ENCODE measurements around the gene HIPK3.
A peak's percentile ranks its signal among the peaks of the same experiment; 100 is the strongest.

HIPK3 gene

DNA sequence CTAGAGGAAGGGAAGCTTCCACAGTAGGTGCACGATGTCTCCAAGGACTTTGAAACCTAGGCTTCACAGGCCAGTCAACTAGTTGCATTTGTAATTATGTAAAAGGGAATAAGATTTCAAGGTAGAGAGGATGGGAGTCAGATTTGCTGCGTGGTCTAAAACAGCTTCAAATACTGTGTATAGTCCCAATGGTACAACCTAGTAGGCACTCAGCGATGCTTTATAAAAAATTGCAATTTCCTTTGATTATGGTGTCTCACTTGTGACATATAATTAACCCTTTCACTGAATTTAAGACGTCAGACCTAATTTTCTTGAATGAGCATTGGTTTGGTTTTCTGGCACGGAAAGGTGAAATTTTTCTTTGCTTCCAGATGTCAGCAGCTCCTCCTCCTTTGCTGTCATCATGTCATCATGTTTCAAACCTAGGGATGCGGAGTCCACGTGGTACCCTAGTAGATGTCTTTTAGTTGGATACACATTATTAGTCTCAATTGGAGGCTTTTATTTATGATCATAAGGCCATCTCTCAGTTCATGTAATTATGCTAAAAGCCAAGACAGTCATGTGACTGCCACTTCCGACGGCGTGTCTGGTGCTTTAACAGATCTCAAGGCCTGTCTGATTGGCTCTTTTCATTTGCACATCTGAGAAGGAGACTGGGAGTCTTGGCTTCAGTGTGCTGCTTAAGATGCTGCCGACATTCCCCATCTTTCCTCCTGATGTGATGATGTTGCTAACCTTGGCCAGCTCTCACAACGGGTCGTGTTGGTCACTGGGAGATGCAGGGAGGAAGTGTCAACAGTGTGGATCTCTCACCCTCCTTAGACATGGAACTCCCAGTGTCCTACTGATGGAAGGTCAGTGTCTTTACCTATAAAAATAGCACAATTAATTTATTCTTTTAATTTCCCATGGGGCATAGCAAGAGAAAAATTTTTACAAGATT lies 134.0 kb downstream of the HIPK3 start:
- ChIA-PET POLR2A (no interaction called here), CTCF (interaction anchor here (0.6 to 1.4 kb wide), 3 partner anchors 9 to 112 kb away, joined by 3 read pairs; no protein-coding TSS in a partner anchor)
- TF ChIP-seq ZNF791 (tag by site-specific recombination; IDR thresholded peaks at IDR 0.05) (no peak), SP7 (tag by site-specific recombination; IDR thresholded peaks at IDR 0.05) (no peak), ZNF555 (tag by site-specific recombination; conservative IDR thresholded peaks at IDR 0.05) (no peak), ZNF24 (tag by site-specific recombination; IDR thresholded peaks at IDR 0.05) (no peak), ZNF302 (tag by site-specific recombination; IDR thresholded peaks at IDR 0.05; ENCODE audit: low read depth) (no peak), ZNF596 (tag by site-specific recombination; IDR thresholded peaks at IDR 0.05) (no peak), ZNF768 (tag by site-specific recombination; IDR thresholded peaks at IDR 0.05) (no peak), ZSCAN23 (tag by site-specific recombination; IDR thresholded peaks at IDR 0.05) (no peak)
- TF ChIP-seq, protein P1, sequence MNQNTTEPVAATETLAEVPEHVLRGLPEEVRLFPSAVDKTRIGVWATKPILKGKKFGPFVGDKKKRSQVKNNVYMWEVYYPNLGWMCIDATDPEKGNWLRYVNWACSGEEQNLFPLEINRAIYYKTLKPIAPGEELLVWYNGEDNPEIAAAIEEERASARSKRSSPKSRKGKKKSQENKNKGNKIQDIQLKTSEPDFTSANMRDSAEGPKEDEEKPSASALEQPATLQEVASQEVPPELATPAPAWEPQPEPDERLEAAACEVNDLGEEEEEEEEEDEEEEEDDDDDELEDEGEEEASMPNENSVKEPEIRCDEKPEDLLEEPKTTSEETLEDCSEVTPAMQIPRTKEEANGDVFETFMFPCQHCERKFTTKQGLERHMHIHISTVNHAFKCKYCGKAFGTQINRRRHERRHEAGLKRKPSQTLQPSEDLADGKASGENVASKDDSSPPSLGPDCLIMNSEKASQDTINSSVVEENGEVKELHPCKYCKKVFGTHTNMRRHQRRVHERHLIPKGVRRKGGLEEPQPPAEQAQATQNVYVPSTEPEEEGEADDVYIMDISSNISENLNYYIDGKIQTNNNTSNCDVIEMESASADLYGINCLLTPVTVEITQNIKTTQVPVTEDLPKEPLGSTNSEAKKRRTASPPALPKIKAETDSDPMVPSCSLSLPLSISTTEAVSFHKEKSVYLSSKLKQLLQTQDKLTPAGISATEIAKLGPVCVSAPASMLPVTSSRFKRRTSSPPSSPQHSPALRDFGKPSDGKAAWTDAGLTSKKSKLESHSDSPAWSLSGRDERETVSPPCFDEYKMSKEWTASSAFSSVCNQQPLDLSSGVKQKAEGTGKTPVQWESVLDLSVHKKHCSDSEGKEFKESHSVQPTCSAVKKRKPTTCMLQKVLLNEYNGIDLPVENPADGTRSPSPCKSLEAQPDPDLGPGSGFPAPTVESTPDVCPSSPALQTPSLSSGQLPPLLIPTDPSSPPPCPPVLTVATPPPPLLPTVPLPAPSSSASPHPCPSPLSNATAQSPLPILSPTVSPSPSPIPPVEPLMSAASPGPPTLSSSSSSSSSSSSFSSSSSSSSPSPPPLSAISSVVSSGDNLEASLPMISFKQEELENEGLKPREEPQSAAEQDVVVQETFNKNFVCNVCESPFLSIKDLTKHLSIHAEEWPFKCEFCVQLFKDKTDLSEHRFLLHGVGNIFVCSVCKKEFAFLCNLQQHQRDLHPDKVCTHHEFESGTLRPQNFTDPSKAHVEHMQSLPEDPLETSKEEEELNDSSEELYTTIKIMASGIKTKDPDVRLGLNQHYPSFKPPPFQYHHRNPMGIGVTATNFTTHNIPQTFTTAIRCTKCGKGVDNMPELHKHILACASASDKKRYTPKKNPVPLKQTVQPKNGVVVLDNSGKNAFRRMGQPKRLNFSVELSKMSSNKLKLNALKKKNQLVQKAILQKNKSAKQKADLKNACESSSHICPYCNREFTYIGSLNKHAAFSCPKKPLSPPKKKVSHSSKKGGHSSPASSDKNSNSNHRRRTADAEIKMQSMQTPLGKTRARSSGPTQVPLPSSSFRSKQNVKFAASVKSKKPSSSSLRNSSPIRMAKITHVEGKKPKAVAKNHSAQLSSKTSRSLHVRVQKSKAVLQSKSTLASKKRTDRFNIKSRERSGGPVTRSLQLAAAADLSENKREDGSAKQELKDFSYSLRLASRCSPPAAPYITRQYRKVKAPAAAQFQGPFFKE (tag by site-specific recombination; IDR thresholded peaks at IDR 0.05; ENCODE audit: borderline replicate concordance): no peak
- TF ChIP-seq, protein P2, sequence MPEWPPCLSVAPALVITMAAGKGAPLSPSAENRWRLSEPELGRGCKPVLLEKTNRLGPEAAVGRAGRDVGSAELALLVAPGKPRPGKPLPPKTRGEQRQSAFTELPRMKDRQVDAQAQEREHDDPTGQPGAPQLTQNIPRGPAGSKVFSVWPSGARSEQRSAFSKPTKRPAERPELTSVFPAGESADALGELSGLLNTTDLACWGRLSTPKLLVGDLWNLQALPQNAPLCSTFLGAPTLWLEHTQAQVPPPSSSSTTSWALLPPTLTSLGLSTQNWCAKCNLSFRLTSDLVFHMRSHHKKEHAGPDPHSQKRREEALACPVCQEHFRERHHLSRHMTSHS (tag by site-specific recombination; IDR thresholded peaks at IDR 0.05): no peak
- TF ChIP-seq, protein P3, sequence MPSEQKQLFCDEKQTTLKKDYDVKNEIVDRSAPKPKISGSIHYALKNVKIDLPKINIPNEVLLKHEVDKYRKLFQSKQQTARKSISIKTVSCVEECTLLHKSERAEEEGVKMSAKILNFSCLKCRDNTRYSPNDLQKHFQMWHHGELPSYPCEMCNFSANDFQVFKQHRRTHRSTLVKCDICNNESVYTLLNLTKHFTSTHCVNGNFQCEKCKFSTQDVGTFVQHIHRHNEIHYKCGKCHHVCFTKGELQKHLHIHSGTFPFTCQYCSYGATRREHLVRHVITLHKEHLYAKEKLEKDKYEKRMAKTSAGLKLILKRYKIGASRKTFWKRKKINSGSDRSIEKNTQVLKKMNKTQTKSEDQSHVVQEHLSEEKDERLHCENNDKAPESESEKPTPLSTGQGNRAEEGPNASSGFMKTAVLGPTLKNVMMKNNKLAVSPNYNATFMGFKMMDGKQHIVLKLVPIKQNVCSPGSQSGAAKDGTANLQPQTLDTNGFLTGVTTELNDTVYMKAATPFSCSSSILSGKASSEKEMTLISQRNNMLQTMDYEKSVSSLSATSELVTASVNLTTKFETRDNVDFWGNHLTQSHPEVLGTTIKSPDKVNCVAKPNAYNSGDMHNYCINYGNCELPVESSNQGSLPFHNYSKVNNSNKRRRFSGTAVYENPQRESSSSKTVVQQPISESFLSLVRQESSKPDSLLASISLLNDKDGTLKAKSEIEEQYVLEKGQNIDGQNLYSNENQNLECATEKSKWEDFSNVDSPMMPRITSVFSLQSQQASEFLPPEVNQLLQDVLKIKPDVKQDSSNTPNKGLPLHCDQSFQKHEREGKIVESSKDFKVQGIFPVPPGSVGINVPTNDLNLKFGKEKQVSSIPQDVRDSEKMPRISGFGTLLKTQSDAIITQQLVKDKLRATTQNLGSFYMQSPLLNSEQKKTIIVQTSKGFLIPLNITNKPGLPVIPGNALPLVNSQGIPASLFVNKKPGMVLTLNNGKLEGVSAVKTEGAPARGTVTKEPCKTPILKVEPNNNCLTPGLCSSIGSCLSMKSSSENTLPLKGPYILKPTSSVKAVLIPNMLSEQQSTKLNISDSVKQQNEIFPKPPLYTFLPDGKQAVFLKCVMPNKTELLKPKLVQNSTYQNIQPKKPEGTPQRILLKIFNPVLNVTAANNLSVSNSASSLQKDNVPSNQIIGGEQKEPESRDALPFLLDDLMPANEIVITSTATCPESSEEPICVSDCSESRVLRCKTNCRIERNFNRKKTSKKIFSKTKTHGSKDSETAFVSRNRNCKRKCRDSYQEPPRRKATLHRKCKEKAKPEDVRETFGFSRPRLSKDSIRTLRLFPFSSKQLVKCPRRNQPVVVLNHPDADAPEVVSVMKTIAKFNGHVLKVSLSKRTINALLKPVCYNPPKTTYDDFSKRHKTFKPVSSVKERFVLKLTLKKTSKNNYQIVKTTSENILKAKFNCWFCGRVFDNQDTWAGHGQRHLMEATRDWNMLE (tag by site-specific recombination; conservative IDR thresholded peaks at IDR 0.05; ENCODE audit: low read depth): no peak
- H3K36me3 ChIP-seq (ENCODE audit: control insufficient read depth in 2 of 2, insufficient read depth in 1 of 2, low read length in 2 of 2): no peaks in the 10 kb centered on the region
- H3K9me3 ChIP-seq (ENCODE audit: control insufficient read depth, insufficient read depth, low read depth, low read length): no peaks in the 10 kb centered on the region
- H3K27ac ChIP-seq (ENCODE audit: extremely low read depth, low read depth, low read length): no peak overlapping the region
- H3K4me3 ChIP-seq (ENCODE audit: low read depth, low read length): no peak overlapping the region
- no peaks in the 10 kb centered on the region for H3K4me1 ChIP-seq (ENCODE audit: control insufficient read depth, insufficient read depth, low read length)

DNA sequence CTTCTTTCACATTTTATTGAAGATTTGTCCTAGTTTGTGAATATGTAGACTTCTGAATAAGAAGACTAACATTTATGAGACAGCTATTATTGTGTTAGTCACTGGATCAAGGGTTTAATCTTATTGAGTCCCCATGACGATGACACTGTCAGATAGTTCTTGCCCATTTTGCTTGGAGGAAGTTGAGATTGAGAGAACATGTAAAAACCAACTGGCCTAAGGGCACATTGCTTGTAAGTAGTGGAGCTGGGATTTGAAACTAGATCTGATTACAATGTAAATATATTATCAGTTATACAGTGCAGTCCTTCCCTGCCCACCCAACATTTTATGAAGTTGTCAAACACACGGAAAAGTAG lies 134.7 kb downstream of the HIPK3 start:
- ChIA-PET POLR2A (no interaction called here), CTCF (interaction anchor here (0.6 to 1.4 kb wide), 2 partner anchors 10 to 16 kb away, joined by 3 read pairs; no protein-coding TSS in a partner anchor)
- TF ChIP-seq, protein P4, sequence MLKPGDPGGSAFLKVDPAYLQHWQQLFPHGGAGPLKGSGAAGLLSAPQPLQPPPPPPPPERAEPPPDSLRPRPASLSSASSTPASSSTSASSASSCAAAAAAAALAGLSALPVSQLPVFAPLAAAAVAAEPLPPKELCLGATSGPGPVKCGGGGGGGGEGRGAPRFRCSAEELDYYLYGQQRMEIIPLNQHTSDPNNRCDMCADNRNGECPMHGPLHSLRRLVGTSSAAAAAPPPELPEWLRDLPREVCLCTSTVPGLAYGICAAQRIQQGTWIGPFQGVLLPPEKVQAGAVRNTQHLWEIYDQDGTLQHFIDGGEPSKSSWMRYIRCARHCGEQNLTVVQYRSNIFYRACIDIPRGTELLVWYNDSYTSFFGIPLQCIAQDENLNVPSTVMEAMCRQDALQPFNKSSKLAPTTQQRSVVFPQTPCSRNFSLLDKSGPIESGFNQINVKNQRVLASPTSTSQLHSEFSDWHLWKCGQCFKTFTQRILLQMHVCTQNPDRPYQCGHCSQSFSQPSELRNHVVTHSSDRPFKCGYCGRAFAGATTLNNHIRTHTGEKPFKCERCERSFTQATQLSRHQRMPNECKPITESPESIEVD (tag by site-specific recombination; IDR thresholded peaks at IDR 0.05): 0 out of 2 replicates have a peak, but pooled peaks have one; percentile 25
- TF ChIP-seq, protein P5, sequence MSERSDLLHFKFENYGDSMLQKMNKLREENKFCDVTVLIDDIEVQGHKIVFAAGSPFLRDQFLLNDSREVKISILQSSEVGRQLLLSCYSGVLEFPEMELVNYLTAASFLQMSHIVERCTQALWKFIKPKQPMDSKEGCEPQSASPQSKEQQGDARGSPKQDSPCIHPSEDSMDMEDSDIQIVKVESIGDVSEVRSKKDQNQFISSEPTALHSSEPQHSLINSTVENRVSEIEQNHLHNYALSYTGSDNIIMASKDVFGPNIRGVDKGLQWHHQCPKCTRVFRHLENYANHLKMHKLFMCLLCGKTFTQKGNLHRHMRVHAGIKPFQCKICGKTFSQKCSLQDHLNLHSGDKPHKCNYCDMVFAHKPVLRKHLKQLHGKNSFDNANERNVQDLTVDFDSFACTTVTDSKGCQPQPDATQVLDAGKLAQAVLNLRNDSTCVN (tag by site-specific recombination; optimal IDR thresholded peaks at IDR 0.05): no peak
- no peaks in the 10 kb centered on the region for H3K36me3 ChIP-seq (ENCODE audit: control insufficient read depth in 2 of 2, insufficient read depth in 1 of 2, low read length in 2 of 2)
- no peaks in the 10 kb centered on the region for H3K4me1 ChIP-seq (ENCODE audit: control insufficient read depth, insufficient read depth, low read length)
- no peaks in the 10 kb centered on the region for H3K9me3 ChIP-seq (ENCODE audit: control insufficient read depth, insufficient read depth, low read depth, low read length)
- H3K27ac ChIP-seq (ENCODE audit: extremely low read depth, low read depth, low read length): no peak overlapping the region
- H3K4me3 ChIP-seq (ENCODE audit: low read depth, low read length): no peak overlapping the region
